PC-3 (cell line): ENCODE data around the gene MLLT3.

Experiments used
- EZH2 ChIP-seq: fragments of 300-600 bp; sonication (generic); IDR thresholded peaks from one replicate; pipeline ENCODE4 v1.6.1; 2017; ENCODE audit warnings: antibody characterized with exemption, mild to moderate bottlenecking, low read length; ENCODE audit not compliant: unreplicated experiment
- EZH2phosphoT487 ChIP-seq: fragments of 300-600 bp; sonication (generic); IDR thresholded peaks from 2 replicates; pipeline ENCODE4 v1.6.1; 2018; ENCODE audit warnings: mild to moderate bottlenecking, antibody characterized with exemption, low read length, borderline replicate concordance
- TF ChIP-seq, protein P1 (sequence below): fragments of 300-600 bp; sonication (generic); conservative IDR thresholded peaks from 2 replicates; pipeline ENCODE4 v1.5.1; 2017; ENCODE audit warnings: antibody characterized with exemption, low read depth, mild to moderate bottlenecking, low read length

DNA sequence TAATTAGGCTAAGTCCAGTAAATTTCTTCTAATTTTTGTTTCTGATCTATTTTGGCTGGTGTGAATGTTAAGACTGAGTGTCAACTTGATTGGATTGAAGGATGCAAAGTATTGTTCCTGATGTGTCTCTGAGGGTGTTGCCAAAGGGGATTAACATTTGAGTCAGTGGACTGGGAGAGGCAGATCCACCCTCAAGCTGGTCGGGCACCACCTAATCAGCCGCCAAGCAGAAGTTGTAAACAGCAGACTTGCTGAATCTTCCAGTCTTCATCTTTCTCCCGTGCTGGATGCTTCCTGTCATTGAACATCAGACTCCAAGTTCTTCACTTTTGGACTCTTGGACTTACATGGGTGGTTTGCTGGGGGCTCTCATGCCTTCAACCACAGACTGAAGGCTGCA is 21.4 kb upstream of the MLLT3 start:
- TF ChIP-seq, protein P1, sequence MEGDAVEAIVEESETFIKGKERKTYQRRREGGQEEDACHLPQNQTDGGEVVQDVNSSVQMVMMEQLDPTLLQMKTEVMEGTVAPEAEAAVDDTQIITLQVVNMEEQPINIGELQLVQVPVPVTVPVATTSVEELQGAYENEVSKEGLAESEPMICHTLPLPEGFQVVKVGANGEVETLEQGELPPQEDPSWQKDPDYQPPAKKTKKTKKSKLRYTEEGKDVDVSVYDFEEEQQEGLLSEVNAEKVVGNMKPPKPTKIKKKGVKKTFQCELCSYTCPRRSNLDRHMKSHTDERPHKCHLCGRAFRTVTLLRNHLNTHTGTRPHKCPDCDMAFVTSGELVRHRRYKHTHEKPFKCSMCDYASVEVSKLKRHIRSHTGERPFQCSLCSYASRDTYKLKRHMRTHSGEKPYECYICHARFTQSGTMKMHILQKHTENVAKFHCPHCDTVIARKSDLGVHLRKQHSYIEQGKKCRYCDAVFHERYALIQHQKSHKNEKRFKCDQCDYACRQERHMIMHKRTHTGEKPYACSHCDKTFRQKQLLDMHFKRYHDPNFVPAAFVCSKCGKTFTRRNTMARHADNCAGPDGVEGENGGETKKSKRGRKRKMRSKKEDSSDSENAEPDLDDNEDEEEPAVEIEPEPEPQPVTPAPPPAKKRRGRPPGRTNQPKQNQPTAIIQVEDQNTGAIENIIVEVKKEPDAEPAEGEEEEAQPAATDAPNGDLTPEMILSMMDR = no peak
- TF ChIP-seq EZH2 (no peak), EZH2phosphoT487 (no peak)
